ENCODE measurements around the gene PCSK1N.
"Not testable (repeated sequence)": the region's sequence is repeated elsewhere in the genome, so short reads cannot be mapped to it uniquely, and the experiment has no call there.

The PCSK1N gene

GRCh38 chrX:48835524-48836329 is at the start of gene PCSK1N:
Gene PCSK1N (minus strand): TSS chrX:48835610. CDS start chrX:48835532, 78 bp downstream.
- no peak for FAIRE-seq

DNA sequence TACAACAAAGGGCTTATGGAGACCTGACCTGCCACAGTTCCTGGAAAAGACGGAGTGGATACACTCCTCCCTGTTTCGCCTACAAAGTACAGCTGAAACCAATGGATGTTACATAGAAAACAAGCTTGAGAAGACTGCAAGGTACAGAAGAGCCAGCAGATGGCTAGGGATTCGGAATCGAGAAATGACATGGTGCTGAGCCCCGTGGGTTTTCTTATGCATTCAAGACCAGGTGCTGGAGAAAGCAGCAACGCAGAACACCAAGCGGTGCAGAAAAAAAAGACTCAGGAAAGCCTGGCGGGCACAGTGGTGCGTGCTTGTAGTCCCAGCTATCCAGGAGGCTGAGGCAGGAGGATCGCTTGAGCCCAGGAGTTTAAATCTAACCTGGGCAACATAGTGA is 48.3 kb upstream of the PCSK1N start:
- FAIRE-seq: no peak

DNA sequence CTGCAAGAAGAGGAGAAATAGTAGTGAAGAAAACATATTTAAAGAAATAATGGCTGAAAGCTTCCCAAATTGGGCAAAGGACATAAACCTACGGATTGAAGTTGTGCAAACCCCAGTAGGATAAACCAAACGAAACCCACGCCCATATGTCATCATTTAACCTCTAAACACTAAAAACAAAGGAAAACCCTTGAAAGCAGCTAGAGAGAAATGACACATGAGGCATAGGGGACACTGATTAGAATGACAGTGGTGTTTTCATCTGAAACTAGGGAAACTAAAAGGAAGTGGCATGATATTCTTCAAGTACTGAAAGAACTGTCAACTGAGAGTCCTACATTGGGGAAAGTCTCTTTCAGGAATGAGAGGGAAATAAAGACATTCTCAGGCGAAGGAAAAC is 41.5 kb upstream of the PCSK1N start:
- not testable (repeated sequence) for FAIRE-seq

GRCh38 chrX:48872017-48872416 is 36.6 kb upstream of the PCSK1N start:
- not testable (repeated sequence) for FAIRE-seq

DNA sequence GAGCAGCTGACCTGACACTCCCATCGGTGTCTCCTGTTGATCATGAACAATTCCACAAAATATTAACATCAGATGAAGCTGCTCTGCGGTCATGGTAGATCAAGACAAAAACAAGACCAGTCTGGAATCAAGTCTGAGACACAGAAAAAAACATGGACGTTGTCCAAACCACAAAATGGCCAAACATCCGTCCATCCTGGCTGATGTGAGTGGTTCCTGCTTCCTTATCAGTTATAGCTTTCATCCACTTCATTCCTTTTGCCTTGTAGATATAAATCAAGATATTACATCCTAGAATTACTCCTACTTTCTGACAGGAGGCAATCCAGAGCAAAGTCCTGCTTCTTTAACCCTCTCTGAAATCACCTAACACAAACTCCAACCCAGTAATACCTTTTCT is 28.8 kb upstream of the PCSK1N start:
- FAIRE-seq: no peak

DNA sequence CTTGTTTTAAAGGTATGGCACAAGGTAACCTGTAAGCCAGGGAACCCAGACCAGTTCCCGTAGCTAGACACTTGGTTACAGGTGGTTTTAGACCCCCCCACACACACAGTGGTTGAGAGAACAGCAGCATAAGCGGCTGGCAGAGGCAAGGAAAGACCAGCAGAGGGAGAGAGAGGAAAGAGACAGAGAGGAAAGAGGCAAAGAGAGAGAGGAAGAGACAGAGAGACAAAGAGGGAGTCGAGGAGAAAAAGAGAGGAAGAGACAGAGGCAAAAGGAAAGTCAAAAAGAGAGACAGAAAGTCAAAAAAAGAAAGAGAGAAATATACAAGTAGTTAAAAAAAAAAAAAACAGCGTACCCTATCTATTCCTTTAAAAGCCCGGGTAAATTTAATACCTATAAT is 19.5 kb upstream of the PCSK1N start:
- no peak for FAIRE-seq

- FAIRE-seq: not testable (repeated sequence)
These were observed 18.9 kb upstream of the PCSK1N start for GRCh38 chrX:48854121-48854804.

DNA sequence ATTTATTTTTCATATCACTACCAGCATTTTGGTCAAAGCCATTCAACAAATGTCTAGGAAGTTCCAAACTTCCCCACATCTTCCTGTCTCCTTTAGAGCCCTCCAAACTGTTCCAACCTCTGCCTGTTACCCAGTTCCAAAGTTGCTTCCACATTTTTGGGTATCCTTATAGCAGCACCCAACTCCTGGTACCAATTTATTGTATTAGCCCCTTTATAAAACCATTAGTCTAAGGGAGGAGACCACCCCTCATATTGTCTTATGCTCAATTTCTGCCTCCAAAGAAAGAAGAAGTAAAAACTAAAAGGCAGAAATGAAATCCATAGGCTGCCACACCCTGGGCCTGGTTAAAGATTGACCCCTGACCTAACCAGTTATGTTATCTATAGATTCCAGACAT is 18.1 kb upstream of the PCSK1N start:
- not testable (repeated sequence) for FAIRE-seq

- no peak for FAIRE-seq
These were observed 17.4 kb upstream of the PCSK1N start for GRCh38 chrX:48852857-48853256.

DNA sequence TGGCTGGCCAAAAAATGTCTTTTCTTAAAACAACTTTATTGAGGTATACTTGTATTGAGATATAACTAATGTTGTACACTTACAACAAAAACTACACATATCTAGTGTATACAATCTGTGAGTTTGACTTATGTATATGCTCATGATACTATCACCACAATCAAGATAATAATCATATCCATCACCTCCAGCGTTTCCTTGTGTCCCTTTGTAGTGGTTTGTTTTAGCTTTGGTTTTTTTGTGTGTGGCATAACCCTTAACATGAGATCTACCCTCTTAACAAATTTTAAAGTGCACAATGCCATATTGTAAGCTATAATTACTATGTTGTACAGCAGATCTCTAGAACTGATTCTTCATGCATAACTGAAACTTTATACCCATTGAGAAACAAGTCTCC is 13.4 kb upstream of the PCSK1N start:
- FAIRE-seq: no peak

DNA sequence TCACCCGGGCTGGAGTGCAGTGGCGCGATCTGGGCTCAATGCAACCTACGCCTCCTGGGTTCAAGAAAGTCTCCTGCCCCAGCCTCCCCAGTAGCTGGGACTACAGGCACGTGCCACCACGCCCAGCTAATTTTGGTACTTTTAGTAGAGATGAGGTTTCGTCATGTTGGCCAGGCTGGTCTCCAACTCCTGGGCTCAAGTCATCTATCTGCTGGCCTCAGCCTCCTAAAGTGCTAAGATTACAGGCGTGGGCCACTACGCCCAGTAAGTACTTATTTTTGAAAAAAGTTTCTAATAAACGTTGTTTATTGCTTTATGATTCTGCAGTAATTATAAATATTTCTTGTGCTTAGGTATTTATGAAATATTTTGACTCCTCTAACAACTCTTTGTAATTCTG is 4.3 kb upstream of the PCSK1N start:
- no peak for FAIRE-seq

GRCh38 chrX:48834383-48834709 is 1.1 kb downstream of the PCSK1N start:
- no peak for FAIRE-seq

GRCh38 chrX:48833542-48834138 is 1.8 kb downstream of the PCSK1N start:
- FAIRE-seq: no peak

GRCh38 chrX:48831909-48832291 is 3.5 kb downstream of the PCSK1N start:
- FAIRE-seq: no peak

- no peak for FAIRE-seq
These were observed 4.1 kb downstream of the PCSK1N start for GRCh38 chrX:48831136-48831908.

DNA sequence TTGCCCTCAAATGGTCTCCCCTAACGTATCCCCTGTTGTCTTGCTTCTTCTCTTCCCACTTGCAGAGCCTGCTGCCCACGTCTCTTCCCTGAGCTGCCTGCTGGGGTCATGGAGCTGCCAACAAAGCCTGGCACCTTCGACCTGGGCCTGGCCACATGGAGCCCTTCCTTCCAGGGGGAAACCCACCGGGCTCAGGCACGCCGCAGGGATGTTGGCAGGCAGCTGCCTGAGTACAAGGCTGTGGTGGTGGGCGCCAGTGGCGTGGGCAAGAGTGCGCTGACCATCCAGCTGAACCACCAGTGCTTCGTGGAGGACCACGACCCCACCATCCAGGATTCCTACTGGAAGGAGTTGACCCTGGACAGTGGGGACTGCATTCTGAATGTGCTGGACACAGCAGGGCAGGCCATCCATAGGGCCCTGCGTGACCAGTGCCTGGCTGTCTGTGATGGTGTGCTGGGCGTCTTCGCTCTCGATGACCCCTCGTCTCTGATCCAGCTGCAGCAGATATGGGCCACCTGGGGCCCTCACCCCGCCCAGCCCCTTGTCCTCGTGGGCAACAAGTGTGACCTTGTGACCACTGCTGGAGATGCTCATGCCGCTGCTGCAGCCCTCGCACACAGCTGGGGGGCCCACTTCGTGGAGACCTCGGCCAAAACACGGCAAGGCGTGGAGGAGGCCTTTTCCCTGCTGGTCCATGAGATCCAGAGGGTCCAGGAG is 6.2 kb downstream of the PCSK1N start:
- FAIRE-seq: no peak

DNA sequence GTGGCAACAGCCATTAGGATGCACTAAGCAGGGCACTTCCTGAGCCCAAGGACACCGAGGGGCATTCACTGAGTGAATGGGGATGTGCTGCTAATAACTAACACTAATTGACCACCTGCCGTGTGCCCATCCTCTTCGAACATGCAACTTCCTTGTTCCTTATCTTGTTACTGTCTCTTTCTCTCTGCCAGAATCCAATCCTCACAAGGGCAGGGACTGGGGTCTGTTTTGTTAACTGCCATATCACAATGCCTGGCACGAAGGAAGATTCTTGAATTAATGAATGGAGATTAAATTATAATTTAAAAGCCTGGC is 7.8 kb downstream of the PCSK1N start:
- FAIRE-seq: no peak

DNA sequence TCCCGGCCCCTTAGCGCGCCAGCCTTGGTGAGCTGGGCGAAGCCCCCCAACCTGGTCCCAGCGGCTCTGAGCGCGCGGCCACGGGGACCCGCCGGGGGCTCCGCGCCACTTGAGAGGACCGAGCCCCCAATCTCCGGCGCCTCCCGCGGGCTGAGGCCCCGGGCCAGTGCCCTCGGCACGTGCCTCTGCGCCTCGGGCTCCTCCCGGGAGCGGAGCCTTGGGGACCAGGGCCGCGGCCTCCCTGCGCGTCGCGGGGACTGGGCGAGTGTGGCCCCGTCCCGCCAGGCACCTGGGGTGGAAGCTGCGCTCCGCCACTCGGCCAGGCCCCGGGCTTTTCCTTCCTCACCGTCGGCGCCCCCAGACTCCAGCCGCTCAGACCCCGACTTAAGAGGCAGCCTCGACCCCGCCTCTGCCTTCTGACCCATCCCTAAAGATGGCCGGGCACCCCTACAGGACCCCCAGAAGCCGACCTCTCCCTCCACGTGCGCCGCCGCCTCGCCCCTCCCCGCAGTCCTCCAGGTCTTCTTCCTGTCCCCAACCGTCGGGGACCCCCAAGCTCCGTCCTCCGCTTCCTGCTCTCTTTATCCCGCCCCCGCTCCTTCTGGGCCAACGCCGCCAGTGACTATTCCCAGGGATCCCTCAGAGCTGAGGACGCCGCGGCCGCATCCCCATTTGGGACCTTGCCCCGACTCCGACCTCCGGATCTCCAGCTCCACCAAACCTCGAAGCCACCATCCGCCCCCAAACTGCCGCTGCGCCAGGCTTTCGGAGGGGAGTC is 8.3 kb downstream of the PCSK1N start:
- no peak for FAIRE-seq

- no peak for FAIRE-seq
These were observed 9.1 kb downstream of the PCSK1N start, which contains the start of gene ERAS for GRCh38 chrX:48826135-48826875. Gene ERAS (plus strand): TSS chrX:48826513. CDS start chrX:48829124, 2,611 bp downstream.

GRCh38 chrX:48824066-48824465 is 11.3 kb downstream of the PCSK1N start:
- FAIRE-seq: no peak

GRCh38 chrX:48823053-48823452 is 12.4 kb downstream of the PCSK1N start:
- no peak for FAIRE-seq
